NCI-H2196 (cell line): ENCODE measurements around the gene SH3GL1.

ENCODE experiments used
- DNase-seq: peaks from one replicate; lab custom pipeline; 2025; ENCODE audit not compliant: unreplicated experiment; lab: John Stamatoyannopoulos, UW

SH3GL1 gene

DNA sequence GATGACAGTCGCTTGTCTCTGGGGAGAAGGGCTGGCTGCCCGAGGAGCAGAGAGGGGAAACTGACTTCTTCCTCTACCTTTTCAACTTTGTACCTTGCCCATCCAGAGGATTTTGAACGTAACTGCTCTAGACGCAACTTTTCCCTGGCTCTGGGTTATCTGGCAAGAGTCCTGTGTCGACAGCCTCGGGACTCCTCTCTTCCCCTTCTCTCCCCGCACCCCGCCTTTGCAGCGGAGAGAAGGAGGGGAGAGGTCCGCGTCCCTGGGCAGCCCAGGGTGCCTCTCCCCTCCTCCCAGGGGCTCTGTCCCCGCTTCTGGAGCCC lies 574 bp downstream of the SH3GL1 start:
- DNase-seq: peak; percentile 21

DNA sequence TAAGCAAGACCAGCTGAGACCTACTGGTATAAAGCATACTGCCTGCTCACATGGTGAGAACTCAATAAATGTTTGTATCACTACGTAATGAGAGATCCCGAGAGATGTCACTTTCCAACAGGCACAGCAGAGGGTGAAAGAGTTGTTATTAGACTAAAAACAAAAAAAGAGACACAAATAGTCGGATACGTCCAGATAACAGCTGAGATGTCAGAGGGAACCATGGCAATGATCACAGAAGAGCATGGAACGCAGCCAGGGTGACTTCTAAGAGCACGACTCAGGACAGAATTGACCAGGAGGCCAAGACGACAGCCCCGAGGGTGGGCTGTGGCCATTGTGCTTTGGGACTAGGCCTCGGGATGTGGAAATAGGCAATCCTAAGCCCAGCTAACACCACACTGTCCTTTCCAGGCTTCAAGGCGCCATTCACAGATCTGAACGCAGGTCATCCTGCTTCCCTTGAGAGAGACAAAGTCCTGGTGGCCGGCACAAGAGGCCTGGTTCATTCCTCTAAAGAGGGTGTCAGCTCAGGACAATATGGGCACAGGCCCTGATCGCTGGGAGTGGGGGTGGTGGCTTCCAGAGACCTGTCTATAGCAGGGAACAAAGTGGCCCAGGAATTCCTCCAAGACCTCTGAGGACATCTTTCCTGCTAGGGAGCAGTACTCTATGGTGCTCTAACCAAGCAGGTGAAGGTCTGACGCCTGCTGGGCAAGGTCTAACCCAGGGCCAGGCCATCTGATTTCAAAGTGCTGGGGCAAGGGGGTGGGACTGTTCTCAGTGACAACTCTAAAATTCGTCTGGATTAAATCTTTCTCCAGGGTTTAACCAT lies 3.2 kb downstream of the SH3GL1 start:
- no peak for DNase-seq

DNA sequence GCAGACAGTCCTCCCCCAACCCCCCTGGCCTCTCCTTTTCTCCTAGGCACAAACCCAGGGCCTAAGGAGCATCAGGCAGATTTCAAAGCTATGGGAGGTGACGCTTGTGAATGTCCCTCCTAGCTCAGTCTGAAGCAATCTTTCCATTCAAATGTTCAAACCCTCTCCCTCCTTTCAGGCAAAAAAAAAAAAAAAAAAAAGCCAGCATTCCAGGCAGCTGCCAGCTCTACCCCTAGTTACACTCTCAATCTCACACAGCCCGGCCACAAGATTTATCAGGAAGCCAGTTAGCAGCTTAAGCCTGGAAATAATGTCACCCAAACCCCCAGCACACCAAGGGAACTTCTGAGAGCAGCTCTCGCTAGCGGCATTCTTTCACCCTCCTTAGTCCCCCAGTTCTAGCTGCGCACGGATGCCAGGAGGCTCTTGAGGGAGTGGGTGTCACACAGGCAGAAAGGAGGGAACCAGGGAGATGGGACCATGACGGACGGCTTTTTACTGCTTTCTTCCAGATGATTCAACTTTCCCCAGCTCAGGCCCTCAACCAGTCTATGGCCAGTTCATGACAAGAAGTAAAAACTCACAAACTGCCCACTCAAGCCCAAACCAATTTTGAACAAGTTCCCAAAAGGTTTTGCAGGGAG lies 6.3 kb downstream of the SH3GL1 start:
- no peak for DNase-seq

DNA sequence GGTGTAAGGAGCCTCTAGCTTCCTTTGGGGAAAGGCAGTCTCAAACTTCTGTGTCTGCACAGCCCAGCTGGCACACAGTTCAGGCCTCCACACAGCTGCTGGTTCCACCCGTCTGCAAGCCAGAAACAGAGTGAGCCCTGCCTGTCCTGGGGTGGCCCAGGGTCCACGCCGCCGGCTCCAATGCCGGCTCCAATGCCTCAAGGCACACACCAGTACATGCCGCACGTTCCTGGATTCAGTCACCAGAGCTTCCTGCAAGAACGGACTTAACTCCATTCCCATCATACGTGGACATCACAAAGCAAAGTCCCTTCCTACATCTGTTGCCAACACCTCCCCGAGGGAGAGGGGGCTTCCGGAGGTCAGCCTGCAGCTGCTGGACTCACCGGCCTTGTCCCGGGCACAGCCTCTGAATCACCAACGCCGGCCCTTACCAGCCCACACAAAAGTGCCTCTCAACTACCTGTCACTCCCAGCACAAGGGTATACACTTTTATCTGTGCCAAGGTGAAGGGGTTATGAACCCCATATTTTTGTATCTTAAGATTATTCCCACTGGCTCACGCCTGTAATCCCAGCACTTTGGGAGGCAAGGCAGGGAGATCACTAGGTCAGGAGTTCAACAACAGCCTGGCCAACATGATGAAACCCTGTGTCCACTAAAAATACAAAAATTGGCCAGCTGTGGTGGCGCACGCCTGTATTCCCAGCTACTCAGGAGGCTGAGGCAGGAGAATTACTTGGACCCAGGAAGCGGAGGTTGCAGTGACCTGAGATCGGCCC lies 8.5 kb downstream of the SH3GL1 start:
- no peak for DNase-seq

DNA sequence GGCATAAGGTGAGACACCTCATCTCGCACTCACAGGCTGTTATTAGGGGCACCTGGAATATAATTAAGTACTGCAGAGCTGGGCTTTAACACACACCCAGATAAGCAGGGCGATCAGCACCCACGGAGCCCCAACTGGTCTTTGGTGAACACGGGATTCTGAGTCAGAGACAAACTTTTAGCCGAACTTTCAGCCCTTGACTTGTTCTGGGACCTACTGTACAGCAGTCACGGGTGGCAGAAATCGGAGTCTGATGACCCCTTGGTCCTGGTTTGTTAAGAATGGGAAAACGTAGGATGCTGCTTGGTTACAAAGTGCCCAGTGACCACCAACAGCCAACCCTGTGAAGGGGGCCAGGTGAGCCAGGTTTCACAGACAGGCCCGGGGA lies 9.0 kb downstream of the SH3GL1 start:
- DNase-seq: no peak

DNA sequence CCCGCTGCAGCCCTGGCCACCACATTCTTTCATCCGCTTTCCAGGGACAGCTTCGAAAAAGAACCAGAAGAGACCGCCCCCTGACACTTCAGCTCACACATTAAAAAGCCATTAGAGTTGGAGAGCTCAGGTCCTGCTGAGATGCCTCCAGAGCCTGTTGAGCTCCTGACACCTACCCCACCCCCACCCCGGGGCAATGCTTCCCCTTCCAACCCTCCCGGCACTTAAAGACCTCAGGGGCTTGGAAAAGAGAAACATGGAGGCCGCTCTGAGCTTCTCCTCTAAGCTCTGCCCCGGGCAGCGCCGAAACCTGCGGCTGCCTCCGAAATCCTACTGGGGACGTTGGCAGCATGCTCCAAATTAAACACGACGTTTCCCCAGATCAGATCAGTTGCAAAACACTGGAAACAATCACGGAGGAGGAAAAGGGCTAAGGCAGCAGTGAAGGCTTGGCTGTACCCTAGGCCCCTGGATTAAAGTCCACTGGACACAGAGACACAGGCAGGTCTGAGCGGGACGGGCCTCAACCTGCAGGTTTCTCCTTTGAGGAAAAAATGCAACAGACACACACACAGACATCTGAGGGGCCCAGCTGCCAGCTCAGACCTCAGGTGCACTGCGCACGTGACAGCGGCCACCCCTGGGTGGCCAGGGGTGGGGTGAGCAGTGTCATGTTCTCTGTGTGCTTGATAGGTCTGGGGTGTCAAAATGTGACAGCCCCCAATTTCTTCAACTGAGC lies 9.6 kb downstream of the SH3GL1 start:
- DNase-seq: no peak

DNA sequence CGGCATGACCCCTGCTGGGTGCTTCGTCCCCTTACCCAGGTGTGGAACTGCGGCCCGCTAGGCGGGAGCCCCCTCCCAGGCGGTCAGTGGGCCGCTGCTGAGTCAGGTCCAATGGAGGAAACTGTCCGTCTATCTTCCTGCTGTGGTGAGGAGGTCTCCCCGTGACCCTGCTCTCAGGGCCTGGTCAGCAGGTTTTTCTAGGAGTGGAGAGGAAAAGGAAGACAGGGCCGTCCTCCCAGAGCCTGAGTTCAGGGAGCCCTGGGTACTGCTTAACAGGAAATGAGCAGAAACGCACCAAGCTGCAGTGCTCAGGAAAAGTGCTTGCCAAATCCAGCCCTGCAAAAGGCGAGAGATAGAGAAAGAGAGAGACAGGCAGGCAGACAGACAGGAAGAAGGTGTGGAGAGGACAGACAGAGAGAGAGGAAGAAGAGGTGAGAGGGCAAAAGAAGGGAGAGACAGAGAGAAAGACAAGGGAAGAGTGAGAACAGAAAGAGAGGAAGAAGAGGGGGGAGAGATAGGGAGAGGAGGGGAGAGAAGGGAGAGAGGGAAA lies 10.3 kb downstream of the SH3GL1 start:
- DNase-seq: no peak

DNA sequence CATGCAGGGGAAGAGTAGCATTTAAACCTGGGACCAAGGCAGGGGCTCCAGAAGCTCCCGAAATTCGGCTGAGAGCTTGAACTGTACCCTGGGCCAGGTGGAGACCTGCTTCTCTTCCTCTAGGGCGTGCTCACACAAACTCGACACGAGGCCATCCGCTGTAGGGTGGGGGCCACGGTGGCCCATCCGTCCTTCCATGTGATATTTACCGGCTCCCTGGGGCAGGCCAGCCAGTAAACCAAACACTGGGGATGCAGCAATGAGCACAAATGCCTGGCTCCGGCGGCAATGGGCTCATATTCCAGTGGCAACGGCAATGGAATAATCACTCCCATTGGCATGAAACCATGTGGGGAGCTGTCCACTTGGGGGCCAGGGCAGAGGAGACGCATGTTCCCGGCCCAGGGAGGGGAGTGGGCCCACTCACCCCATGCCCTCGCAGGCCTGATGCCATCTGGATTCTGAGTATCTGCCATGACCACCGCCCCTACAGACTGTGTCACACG lies 10.8 kb downstream of the SH3GL1 start:
- DNase-seq: no peak

DNA sequence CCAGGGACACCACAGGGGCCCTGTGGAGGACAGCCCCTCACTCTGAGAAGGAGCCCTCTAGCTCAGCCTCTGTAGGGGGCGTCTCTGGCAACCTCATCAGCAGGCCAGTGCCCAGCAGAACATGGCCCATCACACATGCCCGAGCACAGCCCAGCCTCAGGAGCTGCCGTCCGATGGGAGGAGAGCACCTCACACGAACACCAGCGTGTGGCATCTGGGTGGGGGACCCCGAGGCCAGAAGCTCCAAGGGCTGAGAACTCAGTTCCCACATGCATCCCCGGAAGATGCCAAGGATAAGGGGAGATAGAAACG lies 11.3 kb downstream of the SH3GL1 start:
- DNase-seq: no peak

DNA sequence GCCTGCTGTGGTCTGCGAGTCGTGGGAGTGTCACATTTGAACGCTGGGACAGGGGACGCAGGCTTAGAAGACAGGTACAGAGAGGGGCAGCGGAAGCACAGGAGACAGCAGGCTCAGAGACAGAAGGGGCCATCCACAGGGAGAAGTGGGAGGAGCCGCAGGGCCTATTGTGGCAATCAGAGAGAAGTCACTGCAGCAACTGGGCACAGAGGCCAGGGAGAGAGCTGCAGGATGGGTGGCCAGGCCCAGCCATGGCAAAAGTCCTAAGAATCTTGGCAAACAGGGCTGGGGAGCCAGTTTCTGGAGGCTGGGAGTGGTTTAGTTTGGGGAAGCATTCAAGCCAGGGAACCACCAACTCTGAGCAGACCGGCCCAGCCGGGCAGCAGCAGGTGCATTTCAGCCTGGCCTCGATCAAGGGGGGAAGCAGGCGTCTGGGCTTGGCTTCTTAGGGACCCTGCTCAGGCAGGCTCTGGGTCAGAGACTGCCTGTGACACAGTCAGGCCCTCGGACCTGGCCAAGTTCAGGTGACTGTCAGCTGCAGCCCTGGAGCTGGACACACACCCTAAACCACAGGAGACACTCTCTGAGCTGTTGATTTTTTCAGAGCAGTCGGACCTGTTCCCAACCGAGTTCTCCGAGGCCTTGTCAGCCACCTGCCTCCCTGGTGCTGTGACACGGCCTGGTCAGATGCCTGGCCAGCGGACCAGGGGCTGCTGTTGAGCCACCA lies 11.8 kb downstream of the SH3GL1 start:
- DNase-seq: no peak

DNA sequence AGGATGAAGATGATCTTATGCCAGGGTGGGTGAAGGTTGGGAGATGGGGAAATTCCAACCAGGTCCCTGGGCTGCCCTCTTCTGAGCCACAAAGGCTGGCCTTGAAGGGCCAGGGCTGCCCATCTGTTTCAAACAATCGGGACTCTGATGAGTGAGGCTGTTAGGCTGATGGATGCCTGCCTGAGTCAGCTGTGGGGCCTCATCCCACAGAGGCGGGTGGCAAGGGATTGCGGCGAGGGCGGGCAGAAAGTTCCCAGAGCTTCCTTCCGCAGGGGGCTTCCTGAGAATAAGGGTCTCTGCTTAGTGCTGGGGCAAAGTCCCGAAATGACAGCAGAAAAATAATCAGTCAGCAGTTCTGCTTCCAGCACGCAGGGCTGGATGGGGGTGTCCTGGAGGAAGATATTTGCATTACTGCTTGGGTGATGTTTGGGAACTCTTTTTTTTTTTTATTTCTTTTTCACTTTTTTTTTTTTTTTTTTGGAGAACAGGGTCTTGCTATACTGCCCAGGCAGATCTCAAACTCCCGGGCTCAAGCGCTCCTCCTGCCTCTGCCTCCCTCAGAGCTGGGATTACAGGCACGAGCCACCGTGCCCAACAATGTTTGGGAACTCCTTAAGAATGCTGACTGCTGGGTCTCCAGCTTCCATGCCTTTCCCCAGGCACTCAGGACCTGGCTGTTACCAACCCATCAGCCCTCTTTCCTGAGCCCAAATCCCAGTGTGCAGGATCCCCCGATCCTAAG lies 14.1 kb downstream of the SH3GL1 start:
- no peak for DNase-seq

DNA sequence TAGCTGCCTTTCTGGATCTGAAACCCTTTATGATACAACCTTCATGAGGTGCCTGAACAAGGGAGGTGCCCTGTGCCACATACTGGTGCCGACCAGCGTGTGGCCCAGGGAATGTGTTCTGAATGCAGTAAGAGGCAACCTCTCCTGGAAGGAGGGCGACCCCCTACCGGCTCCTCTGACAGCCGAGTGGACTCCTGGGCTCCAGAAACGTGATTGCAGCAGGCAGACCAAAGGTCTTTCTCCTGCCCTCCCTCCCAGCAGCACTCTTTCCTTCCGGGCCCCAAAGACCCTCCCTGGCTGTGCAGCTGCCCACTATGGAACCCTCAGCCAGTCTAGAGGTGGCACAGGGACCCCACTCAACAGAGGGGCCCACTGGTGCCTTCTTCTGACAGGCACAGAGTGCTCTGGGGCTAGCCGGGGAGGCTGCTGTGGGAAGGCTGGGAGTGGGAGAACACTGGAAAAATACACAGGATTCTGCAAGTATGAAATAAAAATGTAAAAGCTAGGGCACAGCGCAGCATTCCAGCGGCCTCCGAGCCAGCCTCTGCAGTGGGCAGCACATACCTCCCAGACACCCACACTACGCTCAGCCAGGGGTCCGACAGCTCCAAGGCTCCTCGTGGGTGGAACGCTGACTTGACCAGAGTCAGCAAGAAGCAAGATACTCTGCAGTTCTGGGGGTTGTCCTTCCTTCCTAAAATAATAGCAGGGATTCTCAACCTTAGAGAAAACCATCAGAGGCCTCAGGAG lies 14.9 kb downstream of the SH3GL1 start:
- DNase-seq: no peak

DNA sequence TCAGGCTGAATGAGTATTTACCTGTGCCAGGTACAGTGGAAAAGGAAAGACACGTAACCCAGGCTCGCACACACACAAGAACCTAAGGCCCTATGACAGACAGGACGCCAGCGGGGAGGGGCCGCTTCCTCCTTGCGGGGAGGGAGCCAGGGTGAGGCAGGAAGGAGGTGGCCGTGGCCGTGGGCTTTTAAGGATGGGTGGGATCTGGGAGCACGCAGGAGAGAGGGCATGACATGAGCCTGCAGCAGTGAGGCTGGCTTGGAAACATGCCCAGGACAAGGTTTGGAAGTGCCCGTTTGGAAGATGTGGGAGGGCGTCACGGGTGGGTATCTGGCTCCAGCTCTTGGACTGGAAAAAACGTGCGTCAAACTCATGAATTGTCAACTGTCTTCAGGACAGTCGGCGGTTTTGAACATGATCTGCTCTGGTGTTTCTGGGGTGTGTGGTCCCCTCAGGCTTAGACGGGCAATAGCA lies 20.1 kb downstream of the SH3GL1 start:
- DNase-seq: no peak

DNA sequence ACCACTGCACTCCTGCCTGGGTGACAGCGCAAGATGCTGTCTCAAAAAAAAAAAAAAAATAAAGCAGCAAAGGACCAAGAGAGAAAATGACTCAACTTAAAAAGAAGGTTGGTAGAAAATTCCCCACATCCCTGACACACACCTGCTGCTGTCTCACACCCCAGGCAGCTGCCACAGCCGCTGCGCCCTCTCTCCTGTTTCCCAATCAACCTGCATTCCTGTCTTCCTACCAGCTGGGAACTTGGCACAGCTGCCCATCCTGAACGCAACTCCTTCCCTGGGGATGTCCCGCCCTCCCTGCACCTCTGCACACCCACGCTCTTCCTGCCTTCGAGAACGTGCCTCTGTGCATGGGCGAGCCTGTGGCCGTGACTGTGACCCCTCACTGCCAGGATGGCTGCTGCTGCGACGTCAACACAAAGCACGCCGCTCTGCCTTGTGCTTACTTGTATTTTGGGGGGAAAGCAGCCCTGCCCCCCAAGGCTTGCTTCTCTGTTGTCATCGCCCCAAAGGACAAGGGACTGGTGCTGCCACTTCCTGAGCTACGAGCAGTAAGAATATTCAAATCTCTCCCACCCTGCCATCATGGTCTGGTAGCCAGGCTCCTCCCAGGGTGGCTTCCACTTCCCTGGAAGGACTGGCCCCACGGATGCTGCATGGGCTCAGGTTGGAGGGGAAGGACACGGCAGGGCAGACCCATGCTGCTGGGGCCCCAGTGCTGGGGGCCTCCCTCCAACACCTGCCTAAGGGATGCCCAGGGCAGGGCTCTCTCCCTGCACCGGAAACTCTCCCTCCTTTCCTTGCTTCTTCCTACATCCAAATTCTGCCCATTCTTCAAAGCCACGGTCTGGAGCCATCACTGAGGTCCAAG lies 20.7 kb downstream of the SH3GL1 start:
- peak; percentile 35 for DNase-seq

DNA sequence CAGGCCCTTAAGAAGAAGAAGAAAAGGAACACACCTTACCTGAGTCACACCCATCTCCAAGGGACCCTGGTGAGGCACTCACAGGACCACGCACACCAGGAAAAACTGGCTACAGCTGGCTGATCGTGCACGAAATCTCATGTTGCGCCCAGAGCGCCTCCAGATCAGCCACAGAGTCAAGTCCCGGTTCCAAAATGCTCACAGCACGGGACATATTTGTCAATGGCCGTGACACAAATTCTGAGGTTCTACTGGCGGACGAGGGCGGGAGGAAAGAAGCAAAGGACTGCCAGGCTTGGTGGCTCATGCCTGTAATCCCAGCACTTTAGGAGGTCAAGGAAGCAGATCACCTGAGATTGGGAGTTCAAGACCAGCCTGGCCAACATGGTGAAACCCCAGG lies 21.5 kb downstream of the SH3GL1 start:
- DNase-seq: no peak

DNA sequence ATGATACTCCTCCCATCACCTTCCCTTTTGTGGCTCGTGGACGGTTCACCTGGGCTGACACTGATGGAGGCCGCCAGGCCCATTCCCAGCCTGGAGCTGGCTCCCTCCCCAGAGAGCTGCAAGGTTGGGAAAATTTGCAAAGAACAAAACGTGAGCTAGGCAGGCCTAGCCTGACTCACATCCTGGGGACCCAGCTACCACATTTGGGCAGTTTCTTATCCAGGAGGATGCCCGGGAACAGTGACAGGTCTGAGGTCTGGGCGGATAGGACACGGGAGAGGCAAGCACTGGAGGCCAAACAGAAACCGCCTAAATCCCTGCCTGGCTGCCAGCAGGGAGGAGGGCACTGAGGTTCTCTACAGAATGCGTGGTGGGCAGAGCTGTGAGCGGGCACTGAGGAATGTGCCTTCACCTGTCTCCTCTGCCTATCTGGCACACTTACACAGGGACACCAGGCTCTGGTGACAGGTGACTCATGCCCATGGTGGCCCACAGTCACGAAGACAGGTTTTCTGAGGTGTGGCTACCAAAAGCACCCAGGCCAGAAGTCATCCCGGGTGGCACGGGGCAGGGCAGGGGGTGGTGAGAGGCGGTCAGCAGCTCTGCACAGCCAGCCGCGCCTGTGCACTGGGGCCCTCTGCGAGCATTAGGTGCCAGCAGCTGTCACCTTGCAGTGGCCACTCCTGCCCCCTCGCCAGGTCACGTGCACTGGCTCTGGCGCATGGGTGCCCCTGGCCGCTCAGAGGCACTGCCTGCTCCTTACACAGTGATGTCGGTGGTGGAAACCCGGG lies 23.2 kb downstream of the SH3GL1 start:
- no peak for DNase-seq

DNA sequence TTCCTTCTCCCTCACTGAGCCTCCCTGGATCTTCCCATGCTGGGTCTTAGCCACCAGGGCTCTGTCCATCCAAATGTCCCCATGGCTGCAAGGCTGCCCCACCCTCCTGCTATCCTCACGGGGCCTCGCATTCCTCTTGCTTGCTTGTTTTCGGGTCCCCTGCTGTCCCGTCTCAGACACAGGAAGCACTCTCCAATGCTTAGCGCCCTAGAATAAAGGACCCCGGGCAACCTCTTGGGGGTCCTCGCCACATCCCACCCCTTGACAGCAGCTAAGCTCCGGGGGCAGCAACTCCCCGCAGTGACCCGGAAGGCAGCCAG lies 23.7 kb downstream of the SH3GL1 start:
- DNase-seq: no peak
